Measurements from ENCODE around the gene CCDC40.
"Not testable (repeated sequence)": the region's sequence is repeated elsewhere in the genome, so short reads cannot be mapped to it uniquely, and the experiment has no call there.

The CCDC40 gene

DNA sequence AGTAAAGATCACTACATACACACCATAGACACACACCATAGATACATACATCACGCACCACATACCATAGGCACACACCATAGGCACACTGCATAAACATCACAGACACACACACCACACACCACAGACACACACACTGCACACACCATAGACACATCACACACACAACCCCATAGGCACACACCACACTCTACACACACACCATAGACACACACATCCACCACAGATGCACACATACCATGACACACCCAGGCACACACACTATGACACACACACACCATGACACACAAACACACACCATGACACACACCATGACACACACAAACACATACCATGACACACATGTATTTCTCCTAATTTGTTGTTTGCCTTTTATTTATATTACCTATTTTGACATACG, 14.8 kb upstream of the CCDC40 start:
- DNase-seq (ENCODE audit: low spot score) = no peak

DNA sequence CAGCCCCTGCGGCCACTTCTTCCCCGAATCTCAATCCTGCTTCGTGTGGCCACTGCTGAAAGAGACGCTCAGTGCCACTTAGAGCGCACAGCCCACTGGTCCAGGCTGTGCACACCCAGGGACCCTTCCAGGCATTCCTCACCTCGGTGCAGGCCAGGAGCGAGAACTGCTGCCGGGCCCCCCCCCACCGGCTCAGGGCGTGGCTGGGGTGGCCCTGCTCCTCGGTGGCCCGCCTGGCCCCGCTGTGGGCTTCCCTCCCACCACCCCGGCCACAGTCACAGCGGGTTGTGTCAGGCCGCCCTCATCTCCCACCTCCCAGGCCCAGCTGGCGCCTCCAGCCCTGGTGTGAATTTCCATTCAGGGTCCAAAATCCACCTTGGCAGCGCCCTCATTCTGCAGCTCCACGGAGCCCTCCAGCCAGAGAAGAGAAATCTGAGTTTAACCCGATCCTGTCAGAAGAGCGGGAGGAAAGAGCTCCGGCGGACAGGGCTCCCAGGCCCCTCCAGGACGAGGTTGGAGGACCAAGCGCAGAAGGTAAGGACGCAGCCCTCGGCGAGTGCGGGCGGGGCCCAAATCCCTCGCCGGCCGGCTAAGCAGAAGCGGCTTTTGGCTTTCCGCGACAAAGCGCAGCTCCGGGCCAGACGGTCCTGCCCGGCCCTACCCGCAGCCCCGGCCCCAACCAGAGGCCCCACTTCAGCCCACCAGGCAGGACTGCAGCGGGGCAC, 12.8 kb upstream of the CCDC40 start:
- DNase-seq (ENCODE audit: low spot score) = no peak

DNA sequence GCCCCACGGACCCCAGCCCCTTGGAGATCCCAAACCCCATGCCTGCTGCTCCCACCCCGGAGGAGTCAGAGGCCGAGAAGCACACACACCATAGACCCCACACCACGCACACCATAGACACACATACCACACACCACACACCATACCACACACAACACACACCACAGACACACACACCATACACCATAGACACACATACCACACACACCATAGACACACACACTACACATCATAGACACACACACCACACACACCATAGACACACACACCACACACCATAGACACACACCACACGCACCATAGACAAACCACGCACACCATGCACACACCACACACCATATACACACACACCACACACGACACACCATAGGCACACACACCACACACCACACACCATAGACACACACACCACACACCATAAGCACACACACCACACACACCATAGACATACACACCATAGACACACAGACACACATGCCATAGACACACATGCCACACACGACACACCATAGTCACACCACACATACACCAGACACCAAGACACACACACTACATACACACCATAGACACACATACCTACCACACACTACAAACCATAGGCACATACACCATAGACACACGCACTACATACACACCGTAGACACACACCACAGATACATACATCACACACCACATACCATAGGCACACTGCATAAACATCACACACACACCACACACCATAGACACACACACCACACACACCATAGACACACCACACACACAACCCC, 12.1 kb upstream of the CCDC40 start:
- DNase-seq (ENCODE audit: low spot score) = no peak

DNA sequence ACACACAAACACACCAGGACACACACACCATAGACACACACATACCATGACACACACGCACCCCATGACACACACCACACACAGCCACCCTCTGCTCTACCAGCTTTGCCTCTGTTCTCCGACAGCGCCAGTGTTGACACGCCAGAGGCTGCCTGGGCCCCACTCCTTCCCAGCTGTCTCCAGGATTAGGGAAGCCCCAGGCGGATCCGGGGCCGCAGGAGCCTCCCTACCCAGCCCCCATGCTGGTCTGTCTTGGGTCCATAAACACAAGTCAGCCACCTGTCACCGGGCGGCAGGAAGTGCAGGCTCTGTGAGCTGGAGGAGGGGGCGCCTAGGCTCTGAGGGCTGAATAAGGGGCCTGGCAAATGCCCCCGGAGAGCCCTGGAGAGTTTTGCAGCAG, 11.3 kb upstream of the CCDC40 start:
- DNase-seq (ENCODE audit: low spot score) = no peak

DNA sequence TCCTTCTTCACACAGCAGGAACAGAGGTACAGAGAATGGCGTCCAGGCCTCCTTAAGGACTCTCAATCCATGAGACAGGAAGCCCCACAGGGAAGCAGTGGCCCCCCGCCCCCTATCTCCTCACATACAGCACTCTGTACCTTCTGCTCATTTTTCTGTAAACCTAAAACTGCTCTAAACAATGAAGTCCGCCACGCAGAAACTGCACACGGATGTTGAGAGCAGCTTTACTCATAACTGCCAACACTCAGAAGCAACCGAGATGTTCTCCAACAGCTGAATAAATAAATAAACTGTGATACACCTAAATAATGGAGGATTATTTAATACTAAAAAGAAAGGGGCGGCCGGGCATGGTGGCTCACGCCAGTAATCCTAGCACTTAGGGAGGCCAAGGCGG, 10.6 kb upstream of the CCDC40 start:
- DNase-seq (ENCODE audit: low spot score) = no peak

DNA sequence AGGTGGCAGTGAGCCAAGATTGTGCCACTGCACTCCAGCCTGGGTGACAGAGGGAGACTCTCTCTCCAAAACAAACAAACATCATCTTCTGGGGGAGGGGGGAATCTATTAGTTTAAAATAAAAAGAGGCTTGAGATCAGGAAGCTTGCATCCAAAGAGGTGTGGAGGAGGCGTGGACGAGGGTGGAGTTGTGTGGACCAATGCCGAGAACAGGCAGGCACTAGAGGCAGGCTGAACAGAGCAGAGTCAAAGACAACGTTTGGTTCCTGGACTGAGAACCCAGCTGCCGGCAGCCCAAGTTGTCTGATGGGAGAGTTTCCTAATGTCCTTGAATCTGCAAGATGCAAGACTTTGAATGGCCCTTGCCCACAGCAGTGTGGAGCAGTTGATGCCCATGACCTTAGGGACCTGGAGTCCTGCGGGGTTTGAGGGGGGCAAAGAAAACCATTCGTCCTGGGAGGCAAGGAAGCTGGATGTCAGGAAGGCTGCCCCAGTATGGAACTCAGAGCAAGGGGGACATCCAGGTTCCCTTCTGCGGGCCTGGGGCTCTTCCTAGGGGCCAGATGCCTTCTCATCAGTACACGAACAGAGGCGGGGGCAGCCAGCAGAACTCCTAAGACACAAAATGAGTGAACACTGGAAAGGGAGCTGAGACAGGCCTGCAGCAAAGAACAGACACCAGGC, 9.9 kb upstream of the CCDC40 start:
- no peak for DNase-seq (ENCODE audit: low spot score)

DNA sequence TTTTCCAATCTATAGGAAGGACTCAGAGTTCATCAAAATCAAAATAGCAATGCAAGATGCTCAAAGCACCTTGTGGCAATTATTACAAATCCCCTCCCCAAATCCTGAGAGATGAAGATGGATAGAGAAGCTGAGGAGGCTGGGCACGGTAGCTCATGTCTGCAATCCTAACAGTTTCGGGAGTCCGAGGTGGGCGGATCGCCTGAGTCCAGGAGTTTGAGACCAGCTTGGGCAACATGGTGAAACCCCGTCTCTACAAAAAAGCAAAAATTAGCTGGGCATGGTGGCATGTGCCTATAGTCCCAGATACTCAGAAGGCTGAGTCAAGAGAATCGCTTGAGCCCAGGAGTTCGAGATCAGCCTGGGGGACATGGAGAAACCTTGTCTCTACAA, 9.4 kb upstream of the CCDC40 start:
- DNase-seq (ENCODE audit: low spot score) = no peak

DNA sequence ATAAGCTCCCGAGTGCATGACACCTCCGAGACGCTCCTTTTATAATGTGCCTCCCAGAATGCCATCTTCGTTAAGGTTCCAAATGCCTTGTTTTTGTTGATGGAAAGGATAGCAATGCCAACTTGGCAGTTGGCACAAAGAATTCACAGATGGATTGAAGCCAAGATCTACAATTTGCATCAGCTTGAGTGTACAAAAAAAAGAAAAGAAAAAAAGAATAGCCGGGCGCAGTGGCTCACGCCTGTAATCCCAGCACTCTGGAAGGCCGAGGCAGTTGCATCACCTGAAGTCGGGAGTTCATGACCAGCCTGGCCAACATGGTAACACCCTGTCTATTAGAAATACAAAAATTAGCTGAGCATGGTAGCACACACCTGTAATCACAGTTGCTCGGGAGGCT, 8.4 kb upstream of the CCDC40 start:
- no peak for DNase-seq (ENCODE audit: low spot score)

DNA sequence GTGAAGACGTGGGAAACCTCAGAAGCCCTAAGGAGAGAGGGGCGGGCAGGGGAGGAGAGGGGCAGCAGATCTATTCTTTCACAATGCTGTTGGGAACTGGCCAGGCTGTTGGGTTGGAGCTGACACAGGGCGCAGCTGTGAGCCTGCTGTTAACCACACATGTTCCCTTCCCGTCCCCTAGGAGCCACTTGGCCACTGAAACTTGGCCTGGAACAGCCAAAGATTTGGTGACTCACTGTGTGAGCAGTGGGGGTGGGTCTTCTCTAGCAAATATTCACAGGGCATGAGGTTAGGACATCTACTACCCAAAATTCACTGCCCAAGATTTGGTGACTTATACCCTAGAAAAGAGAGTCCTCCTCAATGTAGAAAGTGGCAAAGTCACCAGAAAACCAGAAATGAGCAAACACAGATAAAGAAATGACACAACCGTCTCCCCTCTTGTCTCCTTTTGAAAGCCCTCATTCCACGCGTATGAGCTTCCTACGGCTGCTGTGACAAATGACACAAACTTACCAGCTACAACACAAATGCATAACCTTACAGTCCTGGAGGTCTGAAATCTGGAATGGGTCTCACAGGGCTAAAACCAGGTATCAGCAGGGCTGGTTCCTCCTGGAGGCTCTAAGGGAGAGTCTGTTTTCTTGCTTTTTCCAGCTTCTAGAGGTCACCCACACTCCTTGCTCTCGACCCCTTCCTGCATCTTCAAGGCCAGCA, 7.0 kb upstream of the CCDC40 start:
- peak; percentile 91 for DNase-seq (ENCODE audit: low spot score)

DNA sequence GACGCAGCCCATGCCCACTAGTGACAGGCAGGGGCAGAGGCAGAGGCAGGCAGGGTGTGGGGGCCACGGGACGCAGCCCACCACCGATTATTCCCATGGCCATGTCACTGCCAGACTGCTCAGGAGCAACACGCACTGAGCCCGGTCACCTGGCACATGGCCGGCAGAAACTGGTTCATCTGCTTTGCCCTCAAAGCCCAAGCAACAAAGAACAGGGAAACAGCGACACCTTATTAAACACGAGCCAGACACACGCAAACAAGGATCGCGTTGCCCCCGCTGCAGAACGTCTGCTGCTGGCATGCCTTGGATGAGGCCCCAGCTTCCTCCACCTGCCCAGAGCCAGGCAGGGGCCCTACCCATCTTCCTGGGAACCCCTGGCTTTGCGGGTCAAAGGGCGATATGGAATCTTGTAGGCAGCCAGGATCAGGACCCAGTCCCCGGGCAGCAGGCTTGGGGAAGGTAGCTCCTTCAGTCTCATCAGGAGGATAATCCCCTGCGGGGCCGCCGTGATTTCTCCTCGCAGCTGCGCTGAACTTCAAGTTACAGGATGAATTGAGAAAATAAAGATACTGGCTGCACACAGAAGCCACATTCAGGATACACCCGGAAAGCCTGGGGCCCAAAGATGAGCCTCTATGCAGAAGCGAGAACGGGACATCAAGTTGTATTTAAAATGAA, 5.6 kb upstream of the CCDC40 start:
- no peak for DNase-seq (ENCODE audit: low spot score)

DNA sequence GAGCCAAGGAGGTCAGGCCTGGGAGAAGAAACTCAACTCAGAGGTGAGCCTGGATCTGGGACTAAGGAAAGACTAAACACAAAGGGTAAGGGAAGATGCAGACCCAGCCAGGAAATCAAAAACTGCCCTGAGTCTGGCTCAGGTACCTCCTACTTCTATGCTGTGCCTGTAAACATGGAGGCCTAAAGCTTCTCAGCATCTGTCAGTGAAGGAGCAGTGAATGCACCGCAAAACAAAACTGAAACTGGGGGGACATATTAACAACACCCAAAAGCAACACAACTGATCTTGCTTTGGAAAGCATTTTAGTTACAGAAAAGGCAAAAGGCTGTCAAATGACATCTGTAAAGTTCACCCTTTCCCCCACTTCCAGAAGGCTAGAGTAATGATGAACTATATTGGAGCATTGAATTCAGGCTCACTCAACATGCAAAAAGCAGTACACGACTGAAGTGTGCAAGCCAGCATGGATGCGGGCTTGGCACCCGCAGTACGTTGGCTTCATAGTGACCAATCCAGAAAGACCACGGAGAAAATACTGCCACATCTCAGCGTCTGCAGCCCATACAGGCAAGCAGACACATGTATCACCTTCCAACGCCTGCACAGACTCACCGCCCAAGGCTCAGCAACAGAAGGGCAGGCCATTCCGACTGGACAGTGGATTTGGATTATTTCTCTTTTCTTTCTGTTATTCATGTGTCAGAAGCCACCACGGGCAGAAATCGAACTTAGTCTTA, 4.6 kb upstream of the CCDC40 start:
- DNase-seq (ENCODE audit: low spot score) = no peak

DNA sequence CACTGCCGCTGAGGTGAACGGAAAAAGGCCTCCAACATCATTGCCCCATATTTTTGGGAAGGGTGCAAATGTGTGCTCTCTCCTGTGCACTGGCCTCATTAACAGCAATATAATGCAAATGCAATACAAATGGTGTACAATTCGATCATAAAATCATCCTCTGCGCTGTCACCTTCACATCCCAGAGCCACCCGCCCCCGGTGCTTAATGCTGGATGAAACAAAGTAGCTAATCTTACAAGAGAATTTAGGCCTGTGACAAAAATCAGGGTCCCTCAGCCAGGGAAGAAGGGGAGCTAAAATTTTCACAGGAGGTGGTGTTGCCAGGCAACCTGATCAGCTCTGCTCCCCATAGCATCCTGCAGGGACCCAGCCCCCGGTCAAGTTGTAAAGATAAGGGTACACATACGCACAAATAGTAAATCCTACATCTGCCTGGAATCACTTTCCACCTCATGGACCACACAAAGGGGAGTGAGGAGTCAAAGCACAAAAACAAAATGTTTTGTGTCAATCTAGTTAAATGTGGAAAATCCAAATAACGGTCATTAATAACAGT, 3.7 kb upstream of the CCDC40 start:
- DNase-seq (ENCODE audit: low spot score) = no peak

DNA sequence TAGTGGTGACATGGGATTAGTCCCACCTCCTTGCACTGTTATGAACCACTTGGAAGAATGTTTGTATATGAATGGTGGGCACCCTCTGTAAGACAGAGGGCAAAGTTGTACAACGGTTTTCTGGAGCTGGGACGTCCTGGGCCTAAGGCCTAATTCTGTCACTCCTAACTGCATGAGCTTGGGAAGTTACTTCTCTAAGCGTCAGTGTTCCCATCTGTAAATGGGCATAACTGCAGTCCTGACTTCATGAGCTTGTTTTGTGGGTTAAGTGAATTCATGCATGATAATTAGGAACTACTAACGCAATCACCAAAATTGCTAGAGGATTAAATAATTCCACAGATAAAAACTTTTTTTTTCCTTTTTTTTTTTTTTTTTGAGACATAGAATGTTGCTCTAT, 2.6 kb upstream of the CCDC40 start:
- no peak for DNase-seq (ENCODE audit: low spot score)

DNA sequence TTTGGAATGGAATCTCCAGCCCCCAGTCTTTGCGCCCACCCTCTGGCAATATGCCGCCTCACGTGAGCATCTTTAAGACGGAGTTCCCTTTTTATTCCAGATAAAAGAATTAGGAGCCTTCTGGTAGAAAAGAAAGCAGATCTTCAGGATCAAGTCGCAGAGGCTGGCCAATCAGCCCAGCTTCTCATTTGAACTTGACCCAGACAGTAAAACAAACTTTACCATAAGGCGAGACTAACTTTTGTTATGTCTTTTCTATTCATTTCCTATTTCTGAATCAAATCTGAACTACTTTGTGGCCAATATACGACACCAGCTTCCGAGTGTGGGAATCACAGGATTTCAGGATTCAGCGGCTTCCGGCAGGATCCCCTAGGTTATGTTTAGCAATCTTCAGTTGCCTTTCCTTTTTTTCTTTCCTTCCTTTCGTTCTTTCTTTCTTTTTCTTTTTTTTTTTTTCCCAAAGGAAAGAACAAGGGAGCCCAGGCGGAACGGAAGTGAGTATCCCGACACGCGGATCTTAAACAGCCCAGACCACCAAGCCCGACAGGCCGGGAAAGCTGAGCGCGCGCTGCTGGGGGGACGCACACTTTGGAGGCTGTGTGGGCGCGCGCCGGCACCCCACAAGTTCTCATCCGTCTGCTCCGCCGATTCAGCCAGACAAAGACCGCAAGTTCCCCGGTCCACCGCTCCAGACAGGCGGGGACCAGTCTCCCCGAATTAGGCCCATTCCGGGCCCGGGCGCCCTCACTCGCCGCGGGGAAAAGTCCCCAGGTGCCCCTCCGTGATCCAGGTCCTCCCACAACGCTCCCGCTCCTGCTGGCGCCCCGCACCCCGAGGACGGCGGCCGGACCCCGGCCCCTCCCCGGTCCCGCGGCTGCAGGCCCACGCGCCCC, 1.4 kb upstream of the CCDC40 start:
- DNase-seq (ENCODE audit: low spot score) = peak; percentile 34

DNA sequence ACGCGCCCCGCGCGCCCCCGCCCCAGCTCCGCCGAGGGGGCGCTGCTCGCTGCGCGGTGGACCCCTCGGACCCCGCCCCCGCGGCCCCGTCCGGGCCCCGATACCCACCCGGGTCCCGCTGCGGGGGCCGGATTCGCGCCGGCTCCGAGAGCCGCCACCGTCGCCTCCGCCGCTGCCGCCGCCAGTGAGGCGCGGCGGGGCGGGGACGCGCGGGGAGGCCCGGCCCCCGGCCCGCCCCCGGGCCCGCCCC, 830 bp upstream of the CCDC40 start, which contains the start of gene TBC1D16:
TBC1D16 (minus strand) TSS at position 186 of the 250 bp plus-strand sequence. CDS start 22,325 bp downstream, outside the sequence.
- no peak for DNase-seq (ENCODE audit: low spot score)

DNA sequence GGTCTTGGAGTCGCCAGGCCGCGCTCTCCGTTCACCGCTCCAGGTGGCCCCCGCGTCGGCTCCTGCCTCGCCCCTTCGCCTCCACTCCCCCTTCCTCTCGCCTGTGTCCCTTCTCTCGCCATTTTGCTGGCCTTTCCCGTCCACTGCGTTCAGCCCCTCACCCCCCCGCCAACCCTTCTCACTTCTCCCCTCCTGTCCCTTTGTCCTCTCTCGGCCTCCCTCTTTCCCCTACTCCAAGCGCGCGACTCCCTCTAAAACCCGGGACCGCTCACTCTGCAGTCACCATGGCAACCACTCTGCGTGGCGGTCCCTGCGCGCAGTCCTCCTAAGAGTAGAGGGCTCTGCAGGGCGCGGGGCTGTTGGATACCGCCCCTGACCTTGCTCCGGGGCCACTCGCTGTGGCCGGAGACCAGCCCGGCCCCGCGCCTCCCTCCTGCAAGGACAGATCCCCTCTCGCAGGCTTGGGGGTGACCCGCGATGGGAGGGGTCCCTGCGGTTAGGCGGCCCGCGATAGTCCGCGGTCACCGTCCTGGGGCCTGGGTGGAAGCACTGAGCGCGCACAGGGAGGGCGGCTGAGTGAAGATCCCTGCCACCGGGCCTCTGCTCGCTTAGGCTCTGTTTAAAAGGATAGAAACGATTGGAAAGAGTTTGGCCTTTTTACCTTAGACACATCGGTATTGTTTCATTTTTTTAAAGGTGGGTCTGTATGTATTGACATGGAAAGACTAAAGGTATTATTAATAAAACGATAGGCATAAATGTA, 454 bp downstream of the CCDC40 start:
- DNase-seq (ENCODE audit: low spot score) = peak; percentile 58

DNA sequence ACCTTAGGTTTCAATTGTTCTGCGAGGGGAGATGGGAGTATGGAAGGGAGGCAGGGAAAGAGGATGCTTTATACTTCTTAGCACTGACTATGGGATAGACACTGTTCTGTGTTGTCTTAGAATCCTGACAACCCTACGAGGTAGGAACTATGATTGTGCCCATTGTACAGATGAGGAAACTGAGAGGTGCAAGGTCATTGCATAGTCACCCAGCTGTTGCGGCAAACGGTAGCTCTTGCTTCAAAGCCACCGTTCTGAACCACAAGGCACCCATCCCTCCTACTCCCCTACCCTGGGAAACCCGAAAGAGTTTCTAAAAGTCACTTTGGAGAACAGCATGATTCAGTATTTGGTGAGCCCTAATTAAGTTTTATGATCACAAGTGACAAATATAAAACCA, 7.5 kb downstream of the CCDC40 start:
- DNase-seq (ENCODE audit: low spot score) = no peak

DNA sequence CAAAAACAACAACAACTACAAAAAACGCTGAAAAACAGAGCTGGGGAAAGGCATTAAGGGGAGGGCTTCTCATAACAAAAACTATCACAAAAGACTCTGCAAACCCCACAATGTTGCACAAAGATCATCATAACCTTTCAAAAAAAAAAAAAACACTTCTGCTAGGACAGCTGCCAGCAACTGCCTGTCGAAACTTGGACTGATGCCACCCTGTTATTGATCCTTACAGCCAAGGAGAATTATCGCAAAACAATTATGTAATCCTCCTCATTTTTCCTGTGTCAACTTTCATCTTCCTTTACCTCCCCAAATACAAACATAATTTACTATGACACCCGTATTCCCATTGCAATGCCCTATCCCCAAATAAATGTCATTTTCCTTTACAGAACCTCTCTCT, 9.3 kb downstream of the CCDC40 start:
- no peak for DNase-seq (ENCODE audit: low spot score)

DNA sequence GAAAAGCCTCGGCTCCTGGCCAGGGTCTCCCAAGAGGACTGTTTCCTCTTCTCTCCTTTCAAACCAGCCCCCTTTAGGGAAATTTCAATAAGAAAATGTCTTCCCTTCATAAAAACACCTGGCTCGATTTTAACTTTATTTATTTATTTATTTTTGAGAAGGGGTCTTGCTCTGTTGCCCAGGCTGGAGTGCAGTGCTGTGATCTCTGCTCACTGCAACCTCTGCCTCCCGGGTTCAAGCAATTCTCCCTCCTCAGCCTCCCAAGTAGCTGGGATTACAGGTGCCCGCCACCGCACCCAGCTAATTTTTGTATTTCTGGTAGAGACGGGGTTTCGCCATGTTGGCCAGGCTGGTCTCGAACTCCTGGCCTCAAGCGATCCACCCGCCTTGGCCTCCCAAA, 10.3 kb downstream of the CCDC40 start:
- not testable (repeated sequence) for DNase-seq (ENCODE audit: low spot score)

Measured in AG20443 (cell line).